ENCODE data around the gene NOL4. TPM values are rescaled to one million over a fixed set of nuclear protein-coding genes. Genes with fewer than 3 reads are reported as not detected.
A peak's percentile ranks its signal among the peaks of the same experiment; 100 is the strongest.

The NOL4 gene
- total RNA-seq, 1 experiment from 2014 or later, result 0.74 TPM

DNA sequence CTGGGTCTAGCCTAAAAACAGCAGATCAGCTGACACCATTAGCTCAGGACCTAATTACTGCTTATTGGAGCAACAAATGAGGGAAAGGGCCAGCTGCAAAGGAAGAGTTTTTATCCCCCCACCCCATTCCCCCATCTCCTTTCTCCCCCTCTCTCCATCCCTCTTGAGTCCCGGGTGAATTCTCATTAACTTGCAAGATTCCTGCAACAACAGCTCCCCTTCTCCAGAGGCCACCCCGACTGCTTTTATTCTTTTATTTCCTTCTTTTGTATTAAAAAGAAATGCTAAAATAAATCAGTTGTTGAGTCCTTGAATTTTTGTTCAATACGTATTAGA is 473 bp upstream of the NOL4 start:
- no peak overlapping the region for H2BK12ac ChIP-seq (ENCODE audit: insufficient read length, low read depth, low read length)
- Mint-ChIP-seq H3K4me1 (peaks cover 17 to 22% of the 10 kb centered on the region in 2 experiments), H3K4me3 (peak overlapping the region; percentile 67 to 90), H3K9me3 (no peaks in the 10 kb centered on the region), H3K36me3 (ENCODE audit: insufficient read depth in 1 of 3, low read depth in 3 of 3) (no peaks in the 10 kb centered on the region; a peak in 1 of 7 replicates), H3K27me3 (ENCODE audit: low read depth) (peaks cover 45% of the 10 kb centered on the region), H3K27ac (peak overlapping the region in 1 of 3 experiments; percentile 72; a peak in 1 of 7 replicates)
- H4K5ac ChIP-seq (ENCODE audit: insufficient read length, low read depth, low read length), result no peak overlapping the region
- H3K23me2 ChIP-seq (ENCODE audit: insufficient read length, low read depth, low read length, poor library complexity, severe bottlenecking), result peaks cover 25% of the 10 kb centered on the region
- no peak overlapping the region for H2BK15ac ChIP-seq (ENCODE audit: low read depth, low read length)
- no peaks in the 10 kb centered on the region for H3K9me3 ChIP-seq (ENCODE audit: control insufficient read depth, low read depth, low read length)
- H3K4me1 ChIP-seq (ENCODE audit: insufficient read depth, low read length), result no peaks in the 10 kb centered on the region
- no peaks in the 10 kb centered on the region for H3K79me2 ChIP-seq (ENCODE audit: insufficient read depth, low read length)
- H3K9ac ChIP-seq (ENCODE audit: extremely low read depth, insufficient read length, low read length), result no peak overlapping the region
- no peak overlapping the region for H3K4ac ChIP-seq (ENCODE audit: low read depth, low read length)
- H3K4me2 ChIP-seq (ENCODE audit: insufficient read depth, insufficient read length, low read length), result peak overlapping the region; percentile 38
- no peak overlapping the region for H4K8ac ChIP-seq (replicated peaks; ENCODE audit: insufficient read length, low read depth, low read length)
- no peak overlapping the region for H4K91ac ChIP-seq (ENCODE audit: insufficient read length, low read depth, low read length)
- no peak for DNase-seq
- H3T11ph ChIP-seq (ENCODE audit: low read length), result no peak overlapping the region
- H2BK120ac ChIP-seq (ENCODE audit: low read depth, low read length, poor library complexity, severe bottlenecking), result no peak overlapping the region
- H3K27me3 ChIP-seq (ENCODE audit: insufficient read depth, low read length), result peaks cover 13% of the 10 kb centered on the region
- H3K18ac ChIP-seq (ENCODE audit: insufficient read length, low read depth, low read length), result peak overlapping the region; percentile 40
- no peak overlapping the region for H3K56ac ChIP-seq (ENCODE audit: insufficient read length, low read depth, low read length)
- no peaks in the 10 kb centered on the region for H3K79me1 ChIP-seq (ENCODE audit: insufficient read depth, low read depth, low read length, poor library complexity, severe bottlenecking)
- no CpG with 5 or more reads among the region's 3 CpGs for WGBS (ENCODE audit: extremely low coverage, insufficient read length, low lambda C conversion rate)
- H2AK5ac ChIP-seq (ENCODE audit: insufficient read length, low read length), result no peak overlapping the region
- no peak overlapping the region for H3K23ac ChIP-seq (ENCODE audit: insufficient read length, low read depth, low read length)
- no peak overlapping the region for H3K14ac ChIP-seq (ENCODE audit: insufficient read depth, low read length)
- TF ChIP-seq, protein P1, sequence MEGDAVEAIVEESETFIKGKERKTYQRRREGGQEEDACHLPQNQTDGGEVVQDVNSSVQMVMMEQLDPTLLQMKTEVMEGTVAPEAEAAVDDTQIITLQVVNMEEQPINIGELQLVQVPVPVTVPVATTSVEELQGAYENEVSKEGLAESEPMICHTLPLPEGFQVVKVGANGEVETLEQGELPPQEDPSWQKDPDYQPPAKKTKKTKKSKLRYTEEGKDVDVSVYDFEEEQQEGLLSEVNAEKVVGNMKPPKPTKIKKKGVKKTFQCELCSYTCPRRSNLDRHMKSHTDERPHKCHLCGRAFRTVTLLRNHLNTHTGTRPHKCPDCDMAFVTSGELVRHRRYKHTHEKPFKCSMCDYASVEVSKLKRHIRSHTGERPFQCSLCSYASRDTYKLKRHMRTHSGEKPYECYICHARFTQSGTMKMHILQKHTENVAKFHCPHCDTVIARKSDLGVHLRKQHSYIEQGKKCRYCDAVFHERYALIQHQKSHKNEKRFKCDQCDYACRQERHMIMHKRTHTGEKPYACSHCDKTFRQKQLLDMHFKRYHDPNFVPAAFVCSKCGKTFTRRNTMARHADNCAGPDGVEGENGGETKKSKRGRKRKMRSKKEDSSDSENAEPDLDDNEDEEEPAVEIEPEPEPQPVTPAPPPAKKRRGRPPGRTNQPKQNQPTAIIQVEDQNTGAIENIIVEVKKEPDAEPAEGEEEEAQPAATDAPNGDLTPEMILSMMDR (conservative IDR thresholded peaks at IDR 0.05), result no peak
- H2AFZ ChIP-seq (ENCODE audit: low read length), result no peak overlapping the region
- no peak overlapping the region for H2BK5ac ChIP-seq (ENCODE audit: insufficient read length, low read length)
- no peak overlapping the region for H2BK20ac ChIP-seq (ENCODE audit: low read depth, low read length, poor library complexity, severe bottlenecking)
- H3K27ac ChIP-seq (ENCODE audit: insufficient read length, low read depth, low read length), result no peak overlapping the region
- no peaks in the 10 kb centered on the region for H4K20me1 ChIP-seq (ENCODE audit: control insufficient read depth, insufficient read depth, insufficient read length)
